Measurements from ENCODE around the gene HAAO.

Gene HAAO

GRCh38 chr2:42726680-42727079 lies 65.7 kb downstream of the HAAO start:
- H3K9me2 ChIP-seq (replicated peaks; ENCODE audit: control insufficient read depth, low read length) = no peaks in the 10 kb centered on the region
- H3F3A ChIP-seq (ENCODE audit: control insufficient read depth, insufficient read depth) = no peaks in the 10 kb centered on the region
- no peak overlapping the region for H3K4me3 ChIP-seq (ENCODE audit: low read length)
- TF ChIP-seq EZH2phosphoT487 (IDR thresholded peaks at IDR 0.05; ENCODE audit: borderline replicate concordance, low read length) (no peak), CTCF (IDR thresholded peaks at IDR 0.05; ENCODE audit: low read depth, low read length, poor library complexity, severe bottlenecking) (no peak)
- H3K27me3 ChIP-seq (ENCODE audit: control insufficient read depth, low read length) = no peaks in the 10 kb centered on the region
- no peaks in the 10 kb centered on the region for H4K20me1 ChIP-seq (ENCODE audit: control insufficient read depth, insufficient read depth, low read depth, low read length)
- H3K79me2 ChIP-seq (ENCODE audit: control insufficient read depth, low read length) = no peaks in the 10 kb centered on the region
- H3K4me2 ChIP-seq (ENCODE audit: low read length) = no peak overlapping the region
- peaks cover 7% of the 10 kb centered on the region; the same call in 1 of the 2 replicates for H3K36me3 ChIP-seq (ENCODE audit: control insufficient read depth, low read length)
- peaks cover 6% of the 10 kb centered on the region for H3K9me3 ChIP-seq (ENCODE audit: control insufficient read depth, insufficient read depth, low read length)
- no peak overlapping the region for H3K27ac ChIP-seq (ENCODE audit: low read depth, low read length)
- H3K4me1 ChIP-seq (ENCODE audit: control insufficient read depth, low read length) = no peaks in the 10 kb centered on the region

GRCh38 chr2:42725657-42726056 lies 66.7 kb downstream of the HAAO start:
- no peaks in the 10 kb centered on the region for H3K9me2 ChIP-seq (replicated peaks; ENCODE audit: control insufficient read depth, low read length)
- no peak overlapping the region for H3K4me3 ChIP-seq (ENCODE audit: low read length)
- no peaks in the 10 kb centered on the region for H3K79me2 ChIP-seq (ENCODE audit: control insufficient read depth, low read length)
- no peaks in the 10 kb centered on the region for H4K20me1 ChIP-seq (ENCODE audit: control insufficient read depth, insufficient read depth, low read depth, low read length)
- peaks cover 6% of the 10 kb centered on the region for H3K9me3 ChIP-seq (ENCODE audit: control insufficient read depth, insufficient read depth, low read length)
- no peak overlapping the region for H3K27ac ChIP-seq (ENCODE audit: low read depth, low read length)
- H3F3A ChIP-seq (ENCODE audit: control insufficient read depth, insufficient read depth) = no peaks in the 10 kb centered on the region
- no peaks in the 10 kb centered on the region for H3K4me1 ChIP-seq (ENCODE audit: control insufficient read depth, low read length)
- H3K4me2 ChIP-seq (ENCODE audit: low read length) = no peak overlapping the region
- TF ChIP-seq CTCF (IDR thresholded peaks at IDR 0.05; ENCODE audit: low read depth, low read length, poor library complexity, severe bottlenecking) (no peak), EZH2phosphoT487 (IDR thresholded peaks at IDR 0.05; ENCODE audit: borderline replicate concordance, low read length) (no peak)
- H3K36me3 ChIP-seq (ENCODE audit: control insufficient read depth, low read length) = peaks cover 7% of the 10 kb centered on the region; the same call in 1 of the 2 replicates
- no peaks in the 10 kb centered on the region for H3K27me3 ChIP-seq (ENCODE audit: control insufficient read depth, low read length)

GRCh38 chr2:42724886-42725285 lies 67.5 kb downstream of the HAAO start:
- peaks cover 6% of the 10 kb centered on the region for H3K9me3 ChIP-seq (ENCODE audit: control insufficient read depth, insufficient read depth, low read length)
- H4K20me1 ChIP-seq (ENCODE audit: control insufficient read depth, insufficient read depth, low read depth, low read length) = no peaks in the 10 kb centered on the region
- TF ChIP-seq CTCF (IDR thresholded peaks at IDR 0.05; ENCODE audit: low read depth, low read length, poor library complexity, severe bottlenecking) (no peak), EZH2phosphoT487 (IDR thresholded peaks at IDR 0.05; ENCODE audit: borderline replicate concordance, low read length) (no peak)
- peaks cover 4% of the 10 kb centered on the region; the same call in 1 of the 2 replicates for H3K36me3 ChIP-seq (ENCODE audit: control insufficient read depth, low read length)
- no peaks in the 10 kb centered on the region for H3K79me2 ChIP-seq (ENCODE audit: control insufficient read depth, low read length)
- H3K4me1 ChIP-seq (ENCODE audit: control insufficient read depth, low read length) = no peaks in the 10 kb centered on the region
- no peak overlapping the region for H3K4me2 ChIP-seq (ENCODE audit: low read length)
- H3K4me3 ChIP-seq (ENCODE audit: low read length) = no peak overlapping the region
- H3K27ac ChIP-seq (ENCODE audit: low read depth, low read length) = no peak overlapping the region
- H3K27me3 ChIP-seq (ENCODE audit: control insufficient read depth, low read length) = no peaks in the 10 kb centered on the region
- no peaks in the 10 kb centered on the region for H3F3A ChIP-seq (ENCODE audit: control insufficient read depth, insufficient read depth)
- no peaks in the 10 kb centered on the region for H3K9me2 ChIP-seq (replicated peaks; ENCODE audit: control insufficient read depth, low read length)
